GM19023 (cell line): ENCODE results near the gene TAF11L5.
"Not testable (repeated sequence)": the region's sequence is repeated elsewhere in the genome, so short reads cannot be mapped to it uniquely, and the experiment has no call there.

Source experiments
- ATAC-seq: cut with Tn5 transposase; IDR thresholded peaks from one replicate; pipeline ENCODE4 v1.9.1; 2021; ENCODE audit warnings: mild to moderate bottlenecking, moderate library complexity; ENCODE audit not compliant: unreplicated experiment

TAF11L5 gene

DNA sequence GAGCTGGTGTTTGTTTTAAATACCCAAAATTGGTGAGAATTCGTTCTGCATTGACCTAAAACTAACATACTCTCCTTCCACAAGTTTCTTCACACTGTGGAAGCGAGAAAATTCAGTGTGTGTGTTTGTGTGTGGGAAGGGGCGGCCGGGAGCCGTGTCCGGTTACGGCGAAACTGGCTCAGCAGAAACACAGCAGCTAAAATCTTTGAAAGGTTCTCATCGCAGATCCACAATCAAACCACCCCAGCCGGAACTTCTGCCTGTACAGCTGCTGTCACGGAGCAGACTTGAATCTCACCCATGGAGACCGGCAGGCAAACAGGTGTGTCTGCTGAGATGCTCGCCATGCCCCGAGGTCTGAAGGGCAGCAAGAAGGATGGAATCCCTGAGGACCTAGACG, at the start of gene TAF11L5:
TSS of gene TAF11L5 (plus strand) at position 301 of the 400 bp plus-strand sequence.
- ATAC-seq, result not testable (repeated sequence)

DNA sequence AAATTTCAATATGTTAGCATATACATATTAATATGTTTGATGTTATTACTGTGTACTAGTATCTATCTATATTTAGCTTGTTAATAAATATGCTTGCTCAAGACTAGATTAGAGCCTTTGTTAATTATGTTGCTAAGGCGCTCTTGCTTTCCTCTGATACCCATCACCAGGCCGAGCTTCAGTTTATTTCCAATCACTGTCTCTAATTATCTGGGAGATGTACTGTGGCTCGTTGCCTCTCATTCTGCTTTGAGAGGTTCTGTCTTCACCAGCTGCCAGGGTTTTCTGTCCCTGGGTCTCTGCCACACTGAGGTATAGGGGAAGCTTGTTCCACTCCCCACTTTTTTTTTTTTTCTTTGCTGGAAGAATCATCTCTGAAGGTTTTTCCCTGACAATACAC, 48.0 kb upstream of the TAF11L5 start:
- no peak for ATAC-seq

DNA sequence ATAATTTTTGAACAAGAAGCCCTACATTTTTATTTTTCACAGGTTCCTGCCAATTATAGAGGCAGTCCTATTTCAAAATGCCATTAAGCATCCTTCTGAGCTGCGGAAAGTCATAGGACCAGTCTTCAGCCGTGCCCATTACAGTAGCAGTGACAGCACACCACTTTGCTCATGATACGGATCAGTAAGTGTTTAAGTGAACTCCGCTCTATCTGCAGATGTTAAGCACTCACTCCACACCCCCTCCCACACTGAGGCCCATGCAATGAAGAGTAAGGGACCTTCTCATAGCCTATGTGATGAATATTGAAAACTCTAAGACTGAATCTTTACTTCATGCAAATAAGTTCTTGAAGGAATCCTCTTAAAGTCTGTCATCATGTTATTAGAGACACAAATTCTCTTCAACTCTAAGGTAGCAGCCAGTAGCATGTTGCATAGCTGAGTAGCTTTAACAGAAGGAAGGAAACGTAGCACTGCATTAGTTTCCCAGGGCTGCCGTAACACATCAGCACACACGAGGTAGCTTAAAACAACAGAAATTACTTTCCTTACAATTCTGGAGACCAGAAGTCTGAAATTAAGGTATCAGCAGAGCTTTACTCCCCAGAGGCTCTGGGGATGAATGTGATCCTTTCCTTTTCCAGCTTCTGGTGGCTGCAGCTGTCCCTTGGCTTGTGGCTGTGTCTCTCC, 47.3 kb upstream of the TAF11L5 start:
- ATAC-seq, result no peak

DNA sequence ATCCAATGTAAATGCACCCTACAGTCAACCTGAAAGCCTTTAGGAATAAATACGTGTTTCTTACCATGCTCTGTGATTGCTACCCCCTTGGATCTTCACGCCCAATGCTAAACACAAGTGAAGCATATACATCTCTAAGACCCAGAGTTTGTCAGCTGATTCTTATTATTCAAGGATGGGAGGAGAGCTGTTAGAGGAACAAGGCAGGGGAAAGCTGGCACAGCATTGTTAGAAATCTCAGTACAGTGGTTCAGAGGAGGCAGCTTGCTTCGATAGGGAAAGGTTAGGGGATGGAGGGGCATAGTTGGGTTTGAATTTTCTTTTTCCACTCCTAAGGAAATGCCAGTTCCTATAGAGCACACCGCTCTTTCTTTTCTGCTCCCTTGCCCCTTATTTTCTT, 43.7 kb upstream of the TAF11L5 start:
- no peak for ATAC-seq

DNA sequence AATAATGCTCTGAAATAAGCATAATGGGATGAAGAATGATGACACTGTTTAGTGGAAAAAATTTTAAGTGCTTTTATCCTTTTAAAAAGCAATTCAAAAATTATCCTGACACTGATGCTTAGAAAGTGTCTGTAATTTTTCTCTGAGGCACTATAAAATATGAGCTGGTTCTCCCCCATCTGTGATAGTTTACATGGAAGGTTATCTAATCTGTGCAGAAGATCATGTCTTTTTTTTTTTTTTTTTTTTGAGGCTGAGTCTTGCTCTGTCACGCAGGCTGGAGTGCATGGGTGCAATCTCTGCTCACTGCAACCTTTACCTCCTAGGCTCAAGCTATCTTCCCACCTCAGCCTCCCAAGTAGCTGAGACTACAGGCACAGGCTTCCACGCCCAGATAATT, 42.2 kb upstream of the TAF11L5 start:
- no peak for ATAC-seq

DNA sequence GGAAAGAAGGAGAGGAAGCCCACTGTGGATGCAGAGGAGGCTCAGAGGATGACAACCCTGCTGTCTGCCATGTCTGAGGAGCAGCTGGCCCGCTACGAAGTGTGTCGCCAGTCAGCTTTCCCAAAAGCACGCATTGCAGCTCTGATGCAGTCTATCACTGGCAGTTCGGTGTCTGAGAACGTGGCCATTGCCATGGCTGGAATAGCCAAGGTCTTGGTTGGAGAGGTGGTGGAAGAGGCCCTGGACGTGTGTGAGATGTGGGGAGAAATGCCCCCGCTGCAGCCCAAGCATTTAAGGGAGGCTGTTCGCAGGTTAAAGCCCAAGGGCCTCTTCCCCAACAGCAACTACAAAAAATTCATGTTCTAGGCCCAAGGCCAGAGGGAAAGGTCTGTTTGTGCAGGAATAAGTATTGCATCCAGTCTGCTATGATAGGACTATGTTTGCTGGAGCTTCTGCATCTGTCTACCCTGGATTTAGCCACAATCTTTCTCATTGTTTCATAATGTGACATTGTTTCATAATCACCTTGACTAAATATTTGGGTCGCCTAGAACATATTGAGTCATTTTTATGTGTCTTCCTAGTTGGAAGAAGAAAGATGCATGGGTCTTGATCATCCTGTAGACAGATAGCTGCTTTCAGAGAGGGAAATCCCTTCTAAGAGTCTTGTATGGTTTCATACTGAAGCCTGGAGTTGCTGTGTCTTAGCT, 38.4 kb upstream of the TAF11L5 start:
- not testable (repeated sequence) for ATAC-seq

DNA sequence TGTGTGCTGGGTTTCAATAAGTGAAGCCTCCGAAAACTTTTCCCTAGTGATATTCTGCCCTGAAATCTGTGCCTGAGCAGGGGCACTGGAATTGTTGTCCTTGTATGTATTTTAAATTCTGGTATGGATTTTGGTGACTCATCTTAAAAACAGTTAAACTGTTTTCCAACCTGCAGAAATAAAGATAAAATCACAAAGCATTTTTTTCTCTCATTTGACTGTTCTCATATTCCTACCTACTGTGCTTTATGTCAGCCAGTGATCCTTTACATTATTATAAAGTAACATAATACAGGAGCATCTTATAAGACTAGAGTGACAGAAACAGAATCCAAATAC, 37.9 kb upstream of the TAF11L5 start:
- no peak for ATAC-seq

DNA sequence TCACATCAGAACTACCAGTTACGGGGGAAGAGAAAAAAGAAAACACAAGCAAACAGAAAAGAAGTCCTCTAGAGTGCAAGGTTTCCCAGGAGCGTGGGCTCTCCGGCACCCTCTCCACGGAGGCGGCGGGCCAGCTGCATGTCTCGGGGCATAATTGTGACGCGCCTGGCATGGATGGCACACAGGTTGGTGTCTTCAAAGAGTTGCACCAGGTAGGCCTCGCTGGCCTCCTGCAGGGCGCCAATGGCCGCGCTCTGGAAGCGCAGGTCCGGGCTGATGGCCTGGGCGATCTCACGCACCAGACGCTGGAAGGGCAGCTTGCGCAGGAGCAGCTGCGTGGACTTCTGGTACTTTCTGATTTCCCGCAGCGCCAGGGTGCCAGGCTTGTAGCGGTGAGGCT, 33.8 kb upstream of the TAF11L5 start:
- not testable (repeated sequence) for ATAC-seq

DNA sequence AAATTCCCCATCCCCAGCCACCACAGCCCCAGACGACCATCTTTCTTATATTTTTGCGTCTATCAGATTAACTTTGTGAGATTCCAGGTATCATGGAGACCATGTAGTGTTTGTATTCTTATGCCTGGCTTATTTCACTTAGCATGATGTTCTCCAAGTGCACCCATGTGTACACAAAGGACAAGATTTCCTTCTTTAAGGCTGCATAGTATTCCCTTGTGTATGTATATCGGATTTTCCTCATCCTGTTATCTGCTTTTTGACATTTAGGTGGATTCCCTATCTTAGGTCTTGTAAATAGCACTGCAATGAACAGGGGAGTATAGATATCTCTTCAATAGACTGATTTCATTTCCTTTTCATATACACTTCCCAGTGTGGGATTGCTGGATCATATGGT, 32.3 kb upstream of the TAF11L5 start:
- ATAC-seq, result no peak

DNA sequence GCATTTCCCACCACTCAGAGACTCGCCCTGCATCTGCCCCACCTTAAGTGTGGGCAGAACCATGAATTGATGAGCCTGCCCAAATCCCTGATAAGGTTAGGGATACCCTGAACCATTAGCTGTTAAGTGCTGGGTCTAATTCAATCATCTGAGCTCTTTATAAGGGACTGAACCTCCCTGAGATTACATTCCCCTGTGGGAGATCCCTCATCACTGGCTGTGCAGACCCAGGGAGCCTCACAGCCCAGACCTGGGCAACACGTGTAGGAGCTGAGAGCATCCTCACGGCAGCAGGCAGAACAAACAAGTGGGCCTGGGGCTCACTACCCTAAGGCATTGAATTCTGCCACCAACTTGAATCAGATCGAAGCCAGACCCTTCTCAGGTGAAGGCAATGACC, 27.6 kb upstream of the TAF11L5 start:
- ATAC-seq, result no peak

DNA sequence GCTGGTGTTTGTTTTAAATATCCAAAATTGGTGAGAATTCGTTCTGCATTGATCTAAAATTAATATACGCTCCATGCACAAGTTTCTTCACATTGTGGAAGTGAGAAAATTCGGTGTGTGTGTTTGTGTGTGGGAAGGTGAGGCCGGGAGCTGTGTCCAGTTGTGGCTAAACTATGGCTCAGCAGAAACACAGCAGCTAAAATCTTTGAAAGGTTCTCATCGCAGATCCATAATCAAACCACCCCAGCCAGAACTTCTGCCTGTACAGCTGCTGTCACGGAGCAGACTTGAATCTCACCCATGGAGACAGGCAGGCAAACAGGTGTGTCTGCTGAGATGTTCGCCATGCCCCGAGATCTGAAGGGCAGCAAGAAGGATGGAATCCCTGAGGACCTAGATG, 27.1 kb upstream of the TAF11L5 start, which contains the start of gene TAF11L2:
TSS of gene TAF11L2 (plus strand) at position 301 of the 400 bp plus-strand sequence.
- ATAC-seq, result not testable (repeated sequence)

DNA sequence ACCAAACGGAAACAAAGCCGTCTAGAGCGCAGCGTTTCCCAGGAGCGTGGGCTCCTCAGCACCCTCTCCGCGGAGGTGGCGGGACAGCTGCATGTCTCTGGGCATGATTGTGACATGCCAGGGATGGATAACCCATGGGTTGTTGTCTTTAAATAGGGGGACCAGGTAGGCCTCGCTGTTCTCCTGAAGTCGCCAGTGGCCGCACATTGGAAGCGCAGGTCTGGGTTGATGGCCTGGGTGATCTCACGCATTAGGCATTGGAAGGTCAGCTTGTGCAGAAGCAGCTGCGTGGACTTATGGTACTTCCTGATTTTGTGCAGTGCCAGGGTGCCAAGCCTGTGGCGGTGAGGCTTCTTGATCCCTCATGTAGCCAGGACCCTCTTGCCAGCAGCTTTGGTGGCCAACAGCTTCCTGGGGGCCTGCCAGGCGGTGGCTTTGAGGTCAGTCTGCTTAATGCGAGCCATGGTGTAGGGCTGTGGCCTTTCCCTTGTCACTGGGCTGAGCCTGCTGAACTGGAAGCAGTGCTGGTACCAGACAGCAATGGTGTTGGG, 13.2 kb upstream of the TAF11L5 start:
- ATAC-seq, result no peak

DNA sequence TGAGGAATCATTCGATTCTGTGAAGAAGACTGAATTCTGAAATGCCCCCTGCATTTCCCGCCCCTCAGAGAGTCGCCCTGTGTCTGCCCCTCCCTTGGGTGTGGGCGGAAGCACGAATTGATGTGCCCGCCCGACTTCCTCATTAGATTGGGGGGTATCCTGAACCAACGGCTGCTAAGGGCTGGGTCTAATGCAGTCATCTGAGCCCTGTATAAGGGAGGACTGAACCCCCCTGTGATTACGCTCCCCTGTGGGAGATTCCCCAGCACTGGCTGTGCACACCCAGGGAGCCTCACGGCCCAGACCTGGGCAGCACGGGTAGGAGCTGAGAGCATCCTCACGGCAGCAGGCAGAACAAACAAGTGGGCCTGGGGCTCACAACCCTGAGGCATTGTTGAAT, 7.5 kb upstream of the TAF11L5 start:
- ATAC-seq, result not testable (repeated sequence)

DNA sequence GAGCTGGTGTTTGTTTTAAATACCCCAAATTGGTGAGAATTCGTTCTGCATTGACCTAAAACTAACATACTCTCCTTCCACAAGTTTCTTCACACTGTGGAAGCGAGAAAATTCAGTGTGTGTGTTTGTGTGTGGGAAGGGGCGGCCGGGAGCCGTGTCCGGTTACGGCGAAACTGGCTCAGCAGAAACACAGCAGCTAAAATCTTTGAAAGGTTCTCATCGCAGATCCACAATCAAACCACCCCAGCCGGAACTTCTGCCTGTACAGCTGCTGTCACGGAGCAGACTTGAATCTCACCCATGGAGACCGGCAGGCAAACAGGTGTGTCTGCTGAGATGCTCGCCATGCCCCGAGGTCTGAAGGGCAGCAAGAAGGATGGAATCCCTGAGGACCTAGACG, 7.0 kb upstream of the TAF11L5 start, which contains the start of gene TAF11L3:
TSS of gene TAF11L3 (plus strand) at position 301 of the 400 bp plus-strand sequence.
- ATAC-seq, result not testable (repeated sequence)

DNA sequence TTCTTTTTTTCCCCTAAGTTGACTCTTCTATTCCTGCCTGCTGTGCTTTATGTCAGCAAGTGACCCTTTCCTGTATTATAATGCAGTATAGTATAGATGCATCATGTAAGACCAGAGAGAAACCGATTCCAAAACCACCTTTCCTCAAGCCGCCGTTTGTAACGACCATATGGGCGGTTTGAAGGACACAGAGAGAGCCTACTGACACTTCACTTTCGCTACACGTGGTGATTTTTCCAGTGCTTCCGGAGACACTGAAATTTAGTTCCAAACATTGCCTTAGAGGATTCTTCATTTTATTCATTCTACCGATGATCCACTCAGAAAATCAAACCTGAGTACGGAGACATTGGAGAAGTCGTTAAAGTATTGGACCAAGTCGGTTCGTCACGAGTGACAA, 5.5 kb upstream of the TAF11L5 start:
- ATAC-seq, result not testable (repeated sequence)

DNA sequence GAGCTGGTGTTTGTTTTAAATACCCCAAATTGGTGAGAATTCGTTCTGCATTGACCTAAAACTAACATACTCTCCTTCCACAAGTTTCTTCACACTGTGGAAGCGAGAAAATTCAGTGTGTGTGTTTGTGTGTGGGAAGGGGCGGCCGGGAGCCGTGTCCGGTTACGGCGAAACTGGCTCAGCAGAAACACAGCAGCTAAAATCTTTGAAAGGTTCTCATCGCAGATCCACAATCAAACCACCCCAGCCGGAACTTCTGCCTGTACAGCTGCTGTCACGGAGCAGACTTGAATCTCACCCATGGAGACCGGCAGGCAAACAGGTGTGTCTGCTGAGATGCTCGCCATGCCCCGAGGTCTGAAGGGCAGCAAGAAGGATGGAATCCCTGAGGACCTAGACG, 3.5 kb upstream of the TAF11L5 start, which contains the start of gene TAF11L4:
TSS of gene TAF11L4 (plus strand) at position 301 of the 400 bp plus-strand sequence.
- ATAC-seq, result not testable (repeated sequence)

DNA sequence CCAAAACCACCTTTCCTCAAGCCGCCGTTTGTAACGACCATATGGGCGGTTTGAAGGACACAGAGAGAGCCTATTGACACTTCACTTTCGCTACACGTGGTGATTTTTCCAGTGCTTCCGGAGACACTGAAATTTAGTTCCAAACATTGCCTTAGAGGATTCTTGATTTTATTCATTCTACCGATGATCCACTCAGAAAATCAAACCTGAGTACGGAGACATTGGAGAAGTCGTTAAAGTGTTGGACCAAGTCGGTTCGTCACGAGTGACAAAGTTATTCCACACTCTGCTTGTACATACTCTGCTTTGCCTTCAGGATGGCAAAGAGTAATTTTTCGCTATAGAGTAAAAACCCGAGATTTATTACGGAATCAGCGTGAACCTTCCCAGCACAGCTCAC, 1.5 kb downstream of the TAF11L5 start:
- not testable (repeated sequence) for ATAC-seq

DNA sequence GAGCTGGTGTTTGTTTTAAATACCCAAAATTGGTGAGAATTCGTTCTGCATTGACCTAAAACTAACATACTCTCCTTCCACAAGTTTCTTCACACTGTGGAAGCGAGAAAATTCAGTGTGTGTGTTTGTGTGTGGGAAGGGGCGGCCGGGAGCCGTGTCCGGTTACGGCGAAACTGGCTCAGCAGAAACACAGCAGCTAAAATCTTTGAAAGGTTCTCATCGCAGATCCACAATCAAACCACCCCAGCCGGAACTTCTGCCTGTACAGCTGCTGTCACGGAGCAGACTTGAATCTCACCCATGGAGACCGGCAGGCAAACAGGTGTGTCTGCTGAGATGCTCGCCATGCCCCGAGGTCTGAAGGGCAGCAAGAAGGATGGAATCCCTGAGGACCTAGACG, 3.3 kb downstream of the TAF11L5 start, which contains the start of gene TAF11L6:
TSS of gene TAF11L6 (plus strand) at position 301 of the 400 bp plus-strand sequence.
- not testable (repeated sequence) for ATAC-seq
